Measurements from ENCODE around the gene ANKRA2. TPM values are rescaled to one million over a fixed set of nuclear protein-coding genes. Genes with fewer than 3 reads are reported as not detected.
A peak's percentile ranks its signal among the peaks of the same experiment; 100 is the strongest.

Gene ANKRA2
- polyA plus RNA-seq, 1 of the 3 experiments (the other 2 are of a cell fraction) = 14.5 TPM

GRCh38 chr5:73542020-73542419 is 23.4 kb downstream of the ANKRA2 start:
- no peaks in the 10 kb centered on the region for H3K79me2 ChIP-seq (ENCODE audit: insufficient read depth)
- TF ChIP-seq GATA2 (CRISPR knock-in tag; IDR thresholded peaks at IDR 0.05) (no peak), RXRA (IDR thresholded peaks at IDR 0.05; ENCODE audit: borderline replicate concordance, low read depth) (no peak)
- TF ChIP-seq, protein P1, sequence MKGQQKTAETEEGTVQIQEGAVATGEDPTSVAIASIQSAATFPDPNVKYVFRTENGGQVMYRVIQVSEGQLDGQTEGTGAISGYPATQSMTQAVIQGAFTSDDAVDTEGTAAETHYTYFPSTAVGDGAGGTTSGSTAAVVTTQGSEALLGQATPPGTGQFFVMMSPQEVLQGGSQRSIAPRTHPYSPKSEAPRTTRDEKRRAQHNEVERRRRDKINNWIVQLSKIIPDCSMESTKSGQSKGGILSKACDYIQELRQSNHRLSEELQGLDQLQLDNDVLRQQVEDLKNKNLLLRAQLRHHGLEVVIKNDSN (IDR thresholded peaks at IDR 0.05; ENCODE audit: borderline replicate concordance, low read depth) = no peak
- TF ChIP-seq, protein P2, sequence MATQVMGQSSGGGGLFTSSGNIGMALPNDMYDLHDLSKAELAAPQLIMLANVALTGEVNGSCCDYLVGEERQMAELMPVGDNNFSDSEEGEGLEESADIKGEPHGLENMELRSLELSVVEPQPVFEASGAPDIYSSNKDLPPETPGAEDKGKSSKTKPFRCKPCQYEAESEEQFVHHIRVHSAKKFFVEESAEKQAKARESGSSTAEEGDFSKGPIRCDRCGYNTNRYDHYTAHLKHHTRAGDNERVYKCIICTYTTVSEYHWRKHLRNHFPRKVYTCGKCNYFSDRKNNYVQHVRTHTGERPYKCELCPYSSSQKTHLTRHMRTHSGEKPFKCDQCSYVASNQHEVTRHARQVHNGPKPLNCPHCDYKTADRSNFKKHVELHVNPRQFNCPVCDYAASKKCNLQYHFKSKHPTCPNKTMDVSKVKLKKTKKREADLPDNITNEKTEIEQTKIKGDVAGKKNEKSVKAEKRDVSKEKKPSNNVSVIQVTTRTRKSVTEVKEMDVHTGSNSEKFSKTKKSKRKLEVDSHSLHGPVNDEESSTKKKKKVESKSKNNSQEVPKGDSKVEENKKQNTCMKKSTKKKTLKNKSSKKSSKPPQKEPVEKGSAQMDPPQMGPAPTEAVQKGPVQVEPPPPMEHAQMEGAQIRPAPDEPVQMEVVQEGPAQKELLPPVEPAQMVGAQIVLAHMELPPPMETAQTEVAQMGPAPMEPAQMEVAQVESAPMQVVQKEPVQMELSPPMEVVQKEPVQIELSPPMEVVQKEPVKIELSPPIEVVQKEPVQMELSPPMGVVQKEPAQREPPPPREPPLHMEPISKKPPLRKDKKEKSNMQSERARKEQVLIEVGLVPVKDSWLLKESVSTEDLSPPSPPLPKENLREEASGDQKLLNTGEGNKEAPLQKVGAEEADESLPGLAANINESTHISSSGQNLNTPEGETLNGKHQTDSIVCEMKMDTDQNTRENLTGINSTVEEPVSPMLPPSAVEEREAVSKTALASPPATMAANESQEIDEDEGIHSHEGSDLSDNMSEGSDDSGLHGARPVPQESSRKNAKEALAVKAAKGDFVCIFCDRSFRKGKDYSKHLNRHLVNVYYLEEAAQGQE (IDR thresholded peaks at IDR 0.05; ENCODE audit: low read depth, low read length) = no peak
- TF ChIP-seq, protein P3, sequence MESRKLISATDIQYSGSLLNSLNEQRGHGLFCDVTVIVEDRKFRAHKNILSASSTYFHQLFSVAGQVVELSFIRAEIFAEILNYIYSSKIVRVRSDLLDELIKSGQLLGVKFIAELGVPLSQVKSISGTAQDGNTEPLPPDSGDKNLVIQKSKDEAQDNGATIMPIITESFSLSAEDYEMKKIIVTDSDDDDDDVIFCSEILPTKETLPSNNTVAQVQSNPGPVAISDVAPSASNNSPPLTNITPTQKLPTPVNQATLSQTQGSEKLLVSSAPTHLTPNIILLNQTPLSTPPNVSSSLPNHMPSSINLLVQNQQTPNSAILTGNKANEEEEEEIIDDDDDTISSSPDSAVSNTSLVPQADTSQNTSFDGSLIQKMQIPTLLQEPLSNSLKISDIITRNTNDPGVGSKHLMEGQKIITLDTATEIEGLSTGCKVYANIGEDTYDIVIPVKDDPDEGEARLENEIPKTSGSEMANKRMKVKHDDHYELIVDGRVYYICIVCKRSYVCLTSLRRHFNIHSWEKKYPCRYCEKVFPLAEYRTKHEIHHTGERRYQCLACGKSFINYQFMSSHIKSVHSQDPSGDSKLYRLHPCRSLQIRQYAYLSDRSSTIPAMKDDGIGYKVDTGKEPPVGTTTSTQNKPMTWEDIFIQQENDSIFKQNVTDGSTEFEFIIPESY (IDR thresholded peaks at IDR 0.05; ENCODE audit: borderline replicate concordance, low read depth) = no peak
- H3K27ac ChIP-seq (ENCODE audit: low read depth in 2 of 2, low read length in 1 of 2) = no peak overlapping the region
- DNase-seq = no peak
- H3K9me3 ChIP-seq = no peaks in the 10 kb centered on the region
- H3K27me3 ChIP-seq (ENCODE audit: insufficient read depth) = no peaks in the 10 kb centered on the region
- H3F3A ChIP-seq (replicated peaks; ENCODE audit: insufficient read depth) = peaks cover 9% of the 10 kb centered on the region
- no peak overlapping the region for H3K9ac ChIP-seq
- no peak overlapping the region for H3K4me3 ChIP-seq (ENCODE audit: low read depth in 2 of 2, low read length in 1 of 2)
- WGBS (ENCODE audit: low lambda C conversion rate) = 55% methylated on average over 4 of the region's 4 CpGs
- H3K9me2 ChIP-seq = no peaks in the 10 kb centered on the region
- ChIA-PET CTCF (interaction anchor here (0.9 to 1.6 kb wide), 4 partner anchors 11 to 360 kb away, joined by 3 to 5 read pairs (median 3); no protein-coding TSS in a partner anchor), POLR2A (no interaction called here)
- no peaks in the 10 kb centered on the region for H3K36me3 ChIP-seq (replicated peaks in 1 of 2; ENCODE audit: control insufficient read depth in 1 of 2, insufficient read depth in 2 of 2, low read length in 1 of 2)
- H4K20me1 ChIP-seq (ENCODE audit: insufficient read depth) = no peaks in the 10 kb centered on the region
- no peak overlapping the region for H3K4me2 ChIP-seq
- no peaks in the 10 kb centered on the region for H3K4me1 ChIP-seq (ENCODE audit: control insufficient read depth in 1 of 2, insufficient read depth in 2 of 2, low read depth in 1 of 2, low read length in 1 of 2)
- H2AFZ ChIP-seq (ENCODE audit: low read depth) = peak overlapping the region; percentile 63; the same call in 1 of the 2 replicates

DNA sequence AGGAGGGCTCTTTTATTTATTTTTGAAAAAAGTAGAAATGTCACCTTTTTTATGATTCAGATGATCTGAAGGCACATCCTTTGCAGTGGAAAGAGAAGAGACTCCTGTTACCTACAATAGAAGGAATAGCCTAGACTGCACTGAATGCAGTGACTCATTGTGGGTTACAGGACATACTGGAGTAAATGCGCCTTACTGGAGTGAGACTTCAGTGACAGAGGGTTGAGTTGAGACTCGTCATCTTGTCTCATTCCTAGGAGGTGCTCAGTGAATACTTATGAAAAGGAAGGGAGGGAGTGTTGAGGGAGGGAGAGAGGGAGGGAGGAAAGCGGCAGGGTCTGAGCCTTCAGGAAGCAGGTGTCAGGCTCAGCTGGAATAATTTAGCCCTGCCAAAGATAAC is 25.2 kb downstream of the ANKRA2 start:
- Histone ChIP-seq H3K9me2 (no peaks in the 10 kb centered on the region), H3K27me3 (ENCODE audit: insufficient read depth) (no peaks in the 10 kb centered on the region), H3K4me2 (0 out of 2 replicates have a peak overlapping the region, but pooled peaks have one; percentile 37), H3K4me1 (ENCODE audit: control insufficient read depth in 1 of 2, insufficient read depth in 2 of 2, low read depth in 1 of 2, low read length in 1 of 2) (no peaks in the 10 kb centered on the region), H3K27ac (ENCODE audit: low read depth in 2 of 2, low read length in 1 of 2) (no peak overlapping the region), H4K20me1 (ENCODE audit: insufficient read depth) (no peaks in the 10 kb centered on the region), H3K79me2 (ENCODE audit: insufficient read depth) (no peaks in the 10 kb centered on the region), H3K9me3 (no peaks in the 10 kb centered on the region), H3K9ac (no peak overlapping the region), H3F3A (replicated peaks; ENCODE audit: insufficient read depth) (peaks cover 9% of the 10 kb centered on the region), H2AFZ (ENCODE audit: low read depth) (no peak overlapping the region), H3K36me3 (replicated peaks in 1 of 2; ENCODE audit: control insufficient read depth in 1 of 2, insufficient read depth in 2 of 2, low read length in 1 of 2) (no peaks in the 10 kb centered on the region), H3K4me3 (ENCODE audit: low read depth in 2 of 2, low read length in 1 of 2) (no peak overlapping the region)
- 43% methylated on average over 3 of the region's 3 CpGs for WGBS (ENCODE audit: low lambda C conversion rate)
- DNase-seq = no peak
- ChIA-PET CTCF (interaction anchor here (7.8 kb wide), 1 partner anchor 16 kb away, joined by 100 read pairs; no protein-coding TSS in a partner anchor), POLR2A (no interaction called here)
- TF ChIP-seq SMC3 (IDR thresholded peaks at IDR 0.05; ENCODE audit: low read depth, low read length) = no peak
- TF ChIP-seq, protein P4, sequence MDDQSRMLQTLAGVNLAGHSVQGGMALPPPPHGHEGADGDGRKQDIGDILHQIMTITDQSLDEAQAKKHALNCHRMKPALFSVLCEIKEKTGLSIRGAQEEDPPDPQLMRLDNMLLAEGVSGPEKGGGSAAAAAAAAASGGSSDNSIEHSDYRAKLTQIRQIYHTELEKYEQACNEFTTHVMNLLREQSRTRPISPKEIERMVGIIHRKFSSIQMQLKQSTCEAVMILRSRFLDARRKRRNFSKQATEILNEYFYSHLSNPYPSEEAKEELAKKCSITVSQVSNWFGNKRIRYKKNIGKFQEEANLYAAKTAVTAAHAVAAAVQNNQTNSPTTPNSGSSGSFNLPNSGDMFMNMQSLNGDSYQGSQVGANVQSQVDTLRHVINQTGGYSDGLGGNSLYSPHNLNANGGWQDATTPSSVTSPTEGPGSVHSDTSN (IDR thresholded peaks at IDR 0.05) = no peak
- peak; percentile 27; the same call in 1 of the 2 replicates for TF ChIP-seq FOSL2 (IDR thresholded peaks at IDR 0.05; ENCODE audit: borderline replicate concordance, low read depth)
- no peak for TF ChIP-seq CTCF (IDR thresholded peaks at IDR 0.05)
- TF ChIP-seq, protein P3 (IDR thresholded peaks at IDR 0.05; ENCODE audit: borderline replicate concordance, low read depth) = no peak
- no peak for TF ChIP-seq TEAD4 (IDR thresholded peaks at IDR 0.05; ENCODE audit: borderline replicate concordance, insufficient read depth)
- TF ChIP-seq MXI1 (IDR thresholded peaks at IDR 0.05; ENCODE audit: low read depth, low read length) = no peak

Data from SK-N-SH (cell line).